Neuronal stem cell (in vitro differentiated cells): ENCODE data around the gene STK11IP.

ENCODE experiments used
- DNase-seq: peaks from one replicate; pipeline ENCODE4 v3.0.0-alpha.2; 2013; ENCODE audit warnings: low spot score
- H2AFZ ChIP-seq: one replicate; pipeline ENCODE4 v1.6.1; 2013; ENCODE audit warnings: mild to moderate bottlenecking, low read length, inconsistent platforms
- H2AK5ac ChIP-seq: 2 replicates; pipeline ENCODE4 v1.6.1; 2013; ENCODE audit warnings: low read depth, mild to moderate bottlenecking, inconsistent platforms, low read length, moderate library complexity, mixed read lengths
- H2BK120ac ChIP-seq: 2 replicates; pipeline ENCODE4 v1.6.1; 2013; ENCODE audit warnings: low read depth, mild to moderate bottlenecking, inconsistent platforms, low read length, moderate library complexity, mixed read lengths
- H2BK12ac ChIP-seq: one replicate; pipeline ENCODE4 v1.6.1; 2013; ENCODE audit warnings: low read length, inconsistent platforms
- H2BK15ac ChIP-seq: 2 replicates; pipeline ENCODE4 v1.6.1; 2013; ENCODE audit warnings: mild to moderate bottlenecking, low read length, inconsistent platforms, mixed read lengths
- H2BK5ac ChIP-seq: one replicate; pipeline ENCODE4 v1.6.1; 2013; ENCODE audit warnings: inconsistent platforms, mild to moderate bottlenecking, low read length, moderate library complexity
- H3K14ac ChIP-seq: one replicate; pipeline ENCODE4 v1.6.1; 2013; ENCODE audit warnings: low read length, inconsistent platforms
- H3K18ac ChIP-seq: 2 replicates; pipeline ENCODE4 v1.6.1; 2013; ENCODE audit warnings: low read length, inconsistent platforms
- H3K23ac ChIP-seq: 2 replicates; pipeline ENCODE4 v1.6.1; 2013; ENCODE audit warnings: low read depth, mild to moderate bottlenecking, mixed read lengths, low read length, inconsistent platforms; ENCODE audit not compliant: poor library complexity
- H3K27ac ChIP-seq: replicated peaks from 3 replicates; pipeline ENCODE4 v1.5.1; 2013; ENCODE audit warnings: low read length, inconsistent platforms
- H3K27me3 ChIP-seq, 3 experiments: 2 replicates each; pipeline ENCODE4 v1.6.1; 2013; ENCODE audit warnings: low read length in 3 of 3, mild to moderate bottlenecking in 2 of 3, inconsistent platforms in 1 of 3, low read depth in 1 of 3, mixed read lengths in 1 of 3, moderate library complexity in 1 of 3; ENCODE audit not compliant: control insufficient read depth in 3 of 3, insufficient read depth in 3 of 3
- H3K36me3 ChIP-seq, 2 donors: replicated peaks in 1 of 2; 2 replicates each; pipeline ENCODE4 v1.6.1; 2013; ENCODE audit warnings: low read length in 2 of 2; ENCODE audit not compliant: control insufficient read depth in 2 of 2, insufficient read depth in 2 of 2
- H3K4ac ChIP-seq: 2 replicates; pipeline ENCODE4 v1.6.1; 2013; ENCODE audit warnings: inconsistent platforms, mild to moderate bottlenecking, low read length, moderate library complexity
- H3K4me1 ChIP-seq, 2 donors: 1 replicate in 1 of 2; 2 replicates in 1 of 2; pipeline ENCODE4 v1.6.1; 2013; ENCODE audit warnings: low read length in 2 of 2, low read depth in 1 of 2; ENCODE audit not compliant: control insufficient read depth in 2 of 2, insufficient read depth in 1 of 2
- H3K4me2 ChIP-seq: one replicate; pipeline ENCODE4 v1.6.1; 2013; ENCODE audit warnings: mild to moderate bottlenecking, low read length, inconsistent platforms; ENCODE audit not compliant: insufficient read depth, poor library complexity, severe bottlenecking
- H3K4me3 ChIP-seq, 2 donors: 2 replicates each; pipeline ENCODE4 v1.5.1; 2013; ENCODE audit warnings: low read length in 2 of 2, mild to moderate bottlenecking in 2 of 2, inconsistent platforms in 1 of 2, moderate library complexity in 1 of 2
- H3K79me1 ChIP-seq: one replicate; pipeline ENCODE4 v1.6.1; 2013; ENCODE audit warnings: low read depth, mild to moderate bottlenecking, inconsistent platforms, low read length, moderate library complexity
- H3K9ac ChIP-seq: one replicate; pipeline ENCODE4 v1.6.1; 2013; ENCODE audit warnings: mild to moderate bottlenecking, low read depth, low read length, inconsistent platforms; ENCODE audit not compliant: poor library complexity
- H3K9me3 ChIP-seq, 2 donors: replicated peaks in 1 of 2; 2 replicates each; pipeline versions ENCODE3 to v1.6.1; 2013; ENCODE audit warnings: low read length in 2 of 2, mild to moderate bottlenecking in 2 of 2, inconsistent platforms in 1 of 2, low read depth in 1 of 2, mixed read lengths in 1 of 2, moderate library complexity in 1 of 2; ENCODE audit not compliant: control insufficient read depth in 2 of 2, insufficient read depth in 1 of 2
- H4K8ac ChIP-seq: one replicate; pipeline ENCODE4 v1.6.1; 2013; ENCODE audit warnings: low read depth, mild to moderate bottlenecking, inconsistent platforms, low read length, moderate library complexity
- H4K91ac ChIP-seq: one replicate; pipeline ENCODE4 v1.6.1; 2013; ENCODE audit warnings: low read length, low read depth, mild to moderate bottlenecking, inconsistent platforms; ENCODE audit not compliant: poor library complexity
- WGBS, 2 donors: extraction: QIAGEN DNeasy Blood & Tissue Kit; methylation state at CpG; one replicate each; pipeline ENCODE4 v1.1.7; 2013; ENCODE audit warnings: missing lambda C conversion rate in 2 of 2, mixed read lengths in 1 of 2; ENCODE audit not compliant: insufficient read length in 2 of 2, insufficient replicate concordance in 1 of 2; ENCODE audit errors: extremely low coverage in 2 of 2; 5-methylcytosine and 5-hydroxymethylcytosine counted together

The STK11IP gene

GRCh38 chr2:219661955-219662395 lies 64.3 kb downstream of the STK11IP start:
- no peak for DNase-seq
- H2BK120ac ChIP-seq: no peak overlapping the region
- H3K9me3 ChIP-seq: peaks cover 5 to 6% of the 10 kb centered on the region in 2 donors
- H4K91ac ChIP-seq: no peak overlapping the region
- H3K23ac ChIP-seq: no peak overlapping the region
- no peak overlapping the region for H2BK15ac ChIP-seq
- H3K79me1 ChIP-seq: no peaks in the 10 kb centered on the region
- no peak overlapping the region for H2BK12ac ChIP-seq
- H2BK5ac ChIP-seq: no peak overlapping the region
- H3K9ac ChIP-seq: no peak overlapping the region
- H3K27ac ChIP-seq: no peak overlapping the region
- WGBS, 2 donors: no CpG with 5 or more reads among the region's 1 CpG
- no peak overlapping the region for H4K8ac ChIP-seq
- no peaks in the 10 kb centered on the region for H3K36me3 ChIP-seq
- no peak overlapping the region for H3K4me2 ChIP-seq
- no peak overlapping the region for H3K18ac ChIP-seq
- H3K4ac ChIP-seq: no peak overlapping the region
- H3K4me1 ChIP-seq: peaks cover 2 to 6% of the 10 kb centered on the region in 2 donors
- peaks cover 0 to 10% (median 0%) of the 10 kb centered on the region in 3 experiments for H3K27me3 ChIP-seq
- H3K4me3 ChIP-seq: no peak overlapping the region
- H2AK5ac ChIP-seq: no peak overlapping the region
- no peak overlapping the region for H2AFZ ChIP-seq
- H3K14ac ChIP-seq: no peak overlapping the region

DNA sequence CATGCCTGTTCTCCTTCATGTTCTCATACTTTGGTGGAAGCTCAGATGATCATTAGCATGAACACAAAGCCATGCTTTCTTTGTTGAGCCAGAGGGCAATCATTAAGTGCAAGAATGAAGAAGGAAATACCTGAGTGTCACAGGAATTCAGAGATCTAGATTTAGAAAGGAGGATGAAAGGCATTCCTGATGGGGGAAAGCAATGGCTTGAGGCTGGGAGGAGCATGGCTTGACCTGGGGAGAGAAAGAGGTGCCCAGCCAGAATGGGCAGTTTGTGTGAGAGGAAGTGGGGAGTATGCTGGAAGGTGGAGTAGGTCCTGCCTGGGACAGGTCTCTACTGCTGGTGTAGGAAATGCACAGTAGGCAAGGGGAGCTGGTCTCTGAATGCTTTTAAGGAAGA lies 64.9 kb downstream of the STK11IP start:
- Histone ChIP-seq H3K23ac (no peak overlapping the region), H2BK5ac (no peak overlapping the region), H3K18ac (no peak overlapping the region), H2BK12ac (no peak overlapping the region), H3K4me3 (no peak overlapping the region), H3K4me1 (peaks cover 2 to 6% of the 10 kb centered on the region in 2 donors), H2AFZ (no peak overlapping the region), H2BK120ac (no peak overlapping the region), H3K9ac (no peak overlapping the region), H3K27ac (no peak overlapping the region), H3K9me3 (peaks cover 5 to 6% of the 10 kb centered on the region in 2 donors), H3K14ac (no peak overlapping the region), H3K4ac (no peak overlapping the region), H3K79me1 (no peaks in the 10 kb centered on the region), H4K91ac (no peak overlapping the region), H2BK15ac (no peak overlapping the region), H3K27me3 (peaks cover 0 to 10% (median 0%) of the 10 kb centered on the region in 3 experiments), H2AK5ac (no peak overlapping the region), H3K4me2 (no peak overlapping the region), H3K36me3 (no peaks in the 10 kb centered on the region), H4K8ac (no peak overlapping the region)
- no peak for DNase-seq

DNA sequence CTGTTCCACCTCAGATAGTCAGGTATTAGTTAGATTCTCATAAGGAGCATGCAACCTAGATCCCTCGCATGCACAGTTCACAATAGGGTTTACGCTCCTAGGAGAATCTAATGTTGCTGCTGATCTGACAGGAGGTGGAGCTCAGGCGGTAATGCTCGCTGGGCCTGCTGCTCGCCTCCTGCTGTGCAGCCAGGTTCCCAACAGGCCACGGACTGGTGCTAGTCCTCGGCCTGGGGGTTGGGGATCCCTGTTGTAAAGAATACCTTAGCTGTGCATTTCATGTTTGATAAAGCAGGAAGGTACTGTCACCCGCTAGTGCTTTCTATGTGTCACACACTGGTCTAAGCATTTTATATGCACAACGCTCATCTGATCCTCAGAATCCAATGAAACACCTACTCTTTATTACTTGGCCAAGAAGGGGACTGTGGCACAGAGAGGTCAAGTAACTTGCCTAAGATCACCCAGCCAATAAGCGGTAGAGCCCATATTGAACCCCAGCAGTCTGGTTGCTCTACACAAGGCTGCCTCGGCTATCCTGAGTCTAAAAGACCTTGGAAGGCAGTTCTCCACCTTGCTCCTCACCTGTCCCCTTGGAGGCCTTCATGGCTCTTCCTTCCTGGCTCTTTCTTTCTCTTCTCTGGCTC lies 65.6 kb downstream of the STK11IP start:
- Histone ChIP-seq H3K4me1 (peaks cover 2 to 6% of the 10 kb centered on the region in 2 donors), H3K27ac (no peak overlapping the region), H3K23ac (no peak overlapping the region), H4K8ac (no peak overlapping the region), H2BK15ac (no peak overlapping the region), H3K4me3 (no peak overlapping the region), H3K18ac (no peak overlapping the region), H3K4ac (no peak overlapping the region), H2BK12ac (no peak overlapping the region), H4K91ac (no peak overlapping the region), H3K27me3 (peaks cover 0 to 10% (median 0%) of the 10 kb centered on the region in 3 experiments), H3K4me2 (no peak overlapping the region), H2AK5ac (no peak overlapping the region), H3K79me1 (no peaks in the 10 kb centered on the region), H2BK120ac (no peak overlapping the region), H3K9ac (no peak overlapping the region), H3K9me3 (peaks cover 5 to 6% of the 10 kb centered on the region in 2 donors), H2BK5ac (no peak overlapping the region), H3K14ac (no peak overlapping the region), H2AFZ (no peak overlapping the region), H3K36me3 (no peaks in the 10 kb centered on the region)
- WGBS, 2 donors: no CpG with 5 or more reads among the region's 11 CpGs
- no peak for DNase-seq

DNA sequence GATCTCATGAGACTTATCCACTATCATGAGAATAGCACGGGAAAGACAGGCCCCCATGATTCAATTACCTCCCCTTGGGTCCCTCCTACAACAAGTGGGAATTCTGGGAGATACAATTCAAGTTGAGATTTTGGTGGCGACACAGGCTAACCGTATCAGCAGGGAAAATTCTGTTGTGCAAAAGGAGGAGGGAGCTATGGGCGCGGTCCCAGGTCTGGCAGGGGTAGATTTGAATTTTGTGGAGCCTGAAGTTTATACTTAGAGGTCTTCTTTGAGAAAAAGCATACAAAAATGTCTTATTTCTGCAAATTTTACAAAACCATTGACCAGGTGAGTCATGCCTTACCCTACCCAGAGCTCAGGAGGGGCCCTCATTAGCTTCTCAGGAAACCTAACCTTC lies 66.4 kb downstream of the STK11IP start:
- no peak overlapping the region for H2BK15ac ChIP-seq
- no peak for DNase-seq
- no peak overlapping the region for H4K8ac ChIP-seq
- H3K36me3 ChIP-seq: no peaks in the 10 kb centered on the region
- H3K14ac ChIP-seq: no peak overlapping the region
- peaks cover 0 to 14% (median 0%) of the 10 kb centered on the region in 3 experiments for H3K27me3 ChIP-seq
- no peak overlapping the region for H2AK5ac ChIP-seq
- no peak overlapping the region for H3K4me3 ChIP-seq
- no peak overlapping the region for H3K9ac ChIP-seq
- H3K4ac ChIP-seq: no peak overlapping the region
- no peaks in the 10 kb centered on the region for H3K79me1 ChIP-seq
- H2BK12ac ChIP-seq: no peak overlapping the region
- no peak overlapping the region for H3K4me2 ChIP-seq
- peaks cover 5 to 6% of the 10 kb centered on the region in 2 donors for H3K9me3 ChIP-seq
- H2BK120ac ChIP-seq: no peak overlapping the region
- no peak overlapping the region for H3K23ac ChIP-seq
- H3K4me1 ChIP-seq: peaks cover 2 to 6% of the 10 kb centered on the region in 2 donors
- H4K91ac ChIP-seq: no peak overlapping the region
- H2AFZ ChIP-seq: no peak overlapping the region
- no peak overlapping the region for H3K18ac ChIP-seq
- no CpG with 5 or more reads among the region's 5 CpGs for WGBS, 2 donors
- no peak overlapping the region for H3K27ac ChIP-seq
- H2BK5ac ChIP-seq: no peak overlapping the region
